ENCODE data around the gene LTBP1. TPM values are rescaled to one million over a fixed set of nuclear protein-coding genes. Genes with fewer than 3 reads are reported as not detected.

Gene LTBP1
- total and polyA plus RNA-seq, 11 donors, result 23.5 to 150 (median 102) TPM

DNA sequence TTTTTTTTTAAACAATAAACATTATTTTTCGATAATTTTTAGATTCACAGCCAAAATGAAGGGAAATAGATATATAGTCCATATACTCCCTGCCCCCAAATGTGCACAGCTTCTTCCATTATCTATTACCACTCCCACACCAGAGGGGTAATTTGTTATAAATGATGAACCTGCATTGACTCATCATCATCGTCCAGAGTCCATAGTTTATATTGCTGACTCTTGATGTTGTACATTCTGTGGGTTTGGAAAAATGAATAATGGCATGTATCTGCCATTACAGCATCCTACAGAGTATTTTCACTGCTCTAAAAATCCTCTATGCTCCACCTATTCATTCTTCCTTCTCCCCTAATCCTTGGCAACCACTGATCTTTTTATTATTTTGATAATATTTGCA lies 121.5 kb downstream of the LTBP1 start:
- TF ChIP-seq POLR2A (IDR thresholded peaks at IDR 0.05), result no peak
- TF ChIP-seq, protein P1, sequence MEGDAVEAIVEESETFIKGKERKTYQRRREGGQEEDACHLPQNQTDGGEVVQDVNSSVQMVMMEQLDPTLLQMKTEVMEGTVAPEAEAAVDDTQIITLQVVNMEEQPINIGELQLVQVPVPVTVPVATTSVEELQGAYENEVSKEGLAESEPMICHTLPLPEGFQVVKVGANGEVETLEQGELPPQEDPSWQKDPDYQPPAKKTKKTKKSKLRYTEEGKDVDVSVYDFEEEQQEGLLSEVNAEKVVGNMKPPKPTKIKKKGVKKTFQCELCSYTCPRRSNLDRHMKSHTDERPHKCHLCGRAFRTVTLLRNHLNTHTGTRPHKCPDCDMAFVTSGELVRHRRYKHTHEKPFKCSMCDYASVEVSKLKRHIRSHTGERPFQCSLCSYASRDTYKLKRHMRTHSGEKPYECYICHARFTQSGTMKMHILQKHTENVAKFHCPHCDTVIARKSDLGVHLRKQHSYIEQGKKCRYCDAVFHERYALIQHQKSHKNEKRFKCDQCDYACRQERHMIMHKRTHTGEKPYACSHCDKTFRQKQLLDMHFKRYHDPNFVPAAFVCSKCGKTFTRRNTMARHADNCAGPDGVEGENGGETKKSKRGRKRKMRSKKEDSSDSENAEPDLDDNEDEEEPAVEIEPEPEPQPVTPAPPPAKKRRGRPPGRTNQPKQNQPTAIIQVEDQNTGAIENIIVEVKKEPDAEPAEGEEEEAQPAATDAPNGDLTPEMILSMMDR (IDR thresholded peaks at IDR 0.05), result no peak
- no peaks in the 10 kb centered on the region for H3K36me3 ChIP-seq
- H3K4me1 ChIP-seq, result peaks cover 0 to 30% (median 12%) of the 10 kb centered on the region in 12 donors
- no peaks in the 10 kb centered on the region for H3K27me3 ChIP-seq
- ATAC-seq (no peak), DNase-seq (no peak)
- no peak overlapping the region for H3K4me3 ChIP-seq
- intact Hi-C loops (cut with DNase I), result loop anchor here in 1 of 10 donors (2.0 kb wide), 1 partner anchor 23 kb away; no protein-coding TSS in a partner anchor
- H3K27ac ChIP-seq, result no peak overlapping the region
- 80 to 82% (median 81%) methylated on average over 2 of the region's 2 CpGs for WGBS, 4 donors
- peaks cover 0 to 8% (median 0%) of the 10 kb centered on the region in 12 donors for H3K9me3 ChIP-seq

DNA sequence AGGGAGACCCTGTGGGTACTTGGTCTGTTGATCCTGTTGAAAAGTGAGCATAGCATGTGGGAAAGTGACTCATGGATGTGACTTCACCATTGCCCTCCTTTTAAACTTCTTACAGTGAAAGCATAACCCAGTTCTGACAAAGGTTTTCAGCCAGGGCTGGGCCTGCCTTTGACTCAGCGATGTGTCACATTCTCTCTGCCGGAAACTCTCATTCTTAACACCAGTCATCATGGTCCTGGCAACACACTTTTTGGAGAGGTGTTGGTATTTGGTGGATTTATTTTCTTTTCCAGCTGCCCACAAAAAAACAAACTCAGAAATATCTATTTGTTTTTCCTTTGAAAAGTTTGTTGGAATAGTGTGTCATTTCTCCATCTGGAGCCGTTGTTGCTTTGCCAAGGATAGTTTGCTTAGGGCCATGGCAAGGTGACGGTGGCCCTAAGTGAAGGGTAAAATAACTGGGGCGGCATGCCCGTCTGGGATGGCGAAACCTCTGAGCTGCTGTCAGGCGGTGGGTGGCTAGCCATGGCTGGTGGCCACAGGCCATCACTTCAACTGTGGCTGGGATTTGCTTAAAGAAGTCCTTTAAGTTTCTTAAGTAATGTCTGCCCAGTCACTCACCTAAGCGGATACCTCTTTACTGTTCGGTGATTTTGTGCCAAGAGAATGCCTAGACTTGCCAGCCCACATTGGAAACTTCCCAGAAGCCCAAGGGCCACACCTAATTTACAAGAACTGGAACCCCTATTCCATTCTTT lies 123.3 kb downstream of the LTBP1 start:
- Histone ChIP-seq H3K9me3 (no peaks in the 10 kb centered on the region), H3K4me3 (no peak overlapping the region), H3K36me3 (no peaks in the 10 kb centered on the region), H3K27ac (peak overlapping the region in 6 of 12 donors; percentile 7 to 53 (median 34)), H3K4me1 (peaks cover 0 to 29% (median 12%) of the 10 kb centered on the region in 12 donors), H3K27me3 (no peaks in the 10 kb centered on the region)
- DNase-seq (peak in 2 of 5 donors; percentile 52 to 66), ATAC-seq (peak; percentile 56 to 96 (median 85))
- 82 to 84% (median 84%) methylated on average over 10 of the region's 10 CpGs for WGBS, 4 donors
- TF ChIP-seq, protein P1 (IDR thresholded peaks at IDR 0.05), result no peak
- intact Hi-C loops (cut with DNase I), result loop anchor here in 1 of 10 donors (2.0 kb wide), 1 partner anchor 21 kb away; no protein-coding TSS in a partner anchor

DNA sequence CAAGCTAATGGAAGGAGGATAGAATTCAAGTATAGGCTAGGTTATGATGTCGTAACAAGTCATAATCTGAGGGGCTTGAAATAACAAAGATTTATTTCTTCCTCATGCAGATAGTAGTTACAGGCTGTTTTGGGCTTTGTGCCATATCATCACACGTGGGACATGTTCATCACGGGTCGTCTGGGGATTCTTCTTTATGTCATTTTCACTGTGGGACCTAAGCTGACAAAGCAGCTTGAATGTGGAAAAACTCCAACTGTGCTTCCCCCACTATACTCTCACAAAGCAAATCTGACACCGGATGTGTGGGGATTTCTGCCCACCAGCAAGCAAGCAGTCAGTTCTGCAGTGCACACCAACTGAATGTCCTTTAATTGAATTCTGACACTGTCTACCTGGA lies 124.8 kb downstream of the LTBP1 start:
- TF ChIP-seq, protein P1 (IDR thresholded peaks at IDR 0.05), result no peak
- TF ChIP-seq POLR2A (IDR thresholded peaks at IDR 0.05), result no peak
- H3K27me3 ChIP-seq, result no peaks in the 10 kb centered on the region
- DNase-seq (no peak), ATAC-seq (no peak)
- no peak overlapping the region for H3K27ac ChIP-seq
- WGBS, 4 donors, result 29 to 32% (median 31%) methylated on average over 5 of the region's 5 CpGs
- H3K36me3 ChIP-seq, result no peaks in the 10 kb centered on the region
- intact Hi-C loops (cut with DNase I), result no loop called here
- no peaks in the 10 kb centered on the region for H3K9me3 ChIP-seq
- H3K4me3 ChIP-seq, result no peak overlapping the region
- peaks cover 0 to 29% (median 12%) of the 10 kb centered on the region in 12 donors for H3K4me1 ChIP-seq

DNA sequence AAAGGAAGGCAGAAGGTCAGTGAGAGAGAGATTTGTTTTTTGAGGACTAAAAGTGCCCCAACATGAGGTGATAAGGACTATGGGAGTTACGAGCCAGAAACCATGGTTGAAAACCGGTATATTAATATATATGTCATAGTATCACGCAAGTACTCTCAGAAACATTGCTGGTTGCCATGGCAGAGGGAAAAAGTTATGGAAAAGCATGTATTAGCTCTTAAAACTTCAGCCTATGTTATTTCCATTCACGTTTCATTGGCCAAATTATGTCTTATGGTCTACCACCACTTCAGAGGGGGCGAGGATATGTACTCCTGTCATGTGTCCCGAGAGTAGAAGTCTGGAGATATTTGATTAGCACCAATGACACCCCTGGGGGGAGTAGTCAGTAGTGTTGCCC lies 125.9 kb downstream of the LTBP1 start:
- DNase-seq (no peak), ATAC-seq (no peak)
- Histone ChIP-seq H3K27me3 (no peaks in the 10 kb centered on the region), H3K4me3 (no peak overlapping the region), H3K9me3 (no peaks in the 10 kb centered on the region), H3K4me1 (peaks cover 0 to 27% (median 12%) of the 10 kb centered on the region in 12 donors), H3K27ac (no peak overlapping the region), H3K36me3 (no peaks in the 10 kb centered on the region)
- intact Hi-C loops (cut with DNase I), result no loop called here
- 79 to 88% (median 82%) methylated on average over 6 of the region's 6 CpGs for WGBS, 4 donors
- TF ChIP-seq, protein P1 (IDR thresholded peaks at IDR 0.05), result no peak
- TF ChIP-seq POLR2A (IDR thresholded peaks at IDR 0.05), result no peak
